Lower leg skin (tissue), 4 donors: ENCODE data around the gene RPS6KC1. TPM values are rescaled to one million over a fixed set of nuclear protein-coding genes. Genes with fewer than 3 reads are reported as not detected.
"Not testable (repeated sequence)": the region's sequence is repeated elsewhere in the genome, so short reads cannot be mapped to it uniquely, and the experiment has no call there.

Experiments used
- DNase-seq, 2 donors: peaks; one replicate each; pipeline ENCODE4 v3.0.0-alpha.2; 2019; ENCODE audit warnings: low spot score in 2 of 2
- H3K4me3 ChIP-seq: fragments of 200-600 bp; sonication (generic); 2 replicates; pipeline ENCODE4 v1.5.1; 2017; ENCODE audit warnings: mild to moderate bottlenecking, low read depth; ENCODE audit not compliant: poor library complexity, severe bottlenecking
- POLR2A ChIP-seq, 2 donors: fragments of 450-650 bp; IDR thresholded peaks; one replicate each; pipeline ENCODE4 v1.6.1; 2016 to 2017; ENCODE audit warnings: antibody characterized with exemption in 2 of 2, mild to moderate bottlenecking in 1 of 2, moderate library complexity in 1 of 2
- WGBS, 2 donors: methylation state at CpG; one replicate each; pipeline ENCODE4 v1.1.5; 2018; 5-methylcytosine and 5-hydroxymethylcytosine counted together
- intact Hi-C: fragments of 100-400 bp; cut with DNase I; formaldehyde crosslinking; loops from one replicate; pipeline ENCODE4 v1.15.0; 2023; ENCODE audit warnings: low total_unique reads
- total RNA-seq, 4 donors: library from RNA; depleted of rRNA; stranded (reverse); fragments of >200 nt; gene quantifications; one replicate each; pipeline ENCODE4 v1.1.0, GENCODE V29; 2016
- TF ChIP-seq, protein P1 (sequence below), 3 donors: fragments of 450-650 bp; IDR thresholded peaks; one replicate each; pipeline ENCODE4 v1.5.1; 2016; ENCODE audit warnings: antibody characterized with exemption in 3 of 3, mild to moderate bottlenecking in 3 of 3, moderate library complexity in 2 of 3

RPS6KC1 gene
- total RNA-seq, 4 donors from 2014 or later, result 7.6 to 15.5 (median 10.6) TPM

DNA sequence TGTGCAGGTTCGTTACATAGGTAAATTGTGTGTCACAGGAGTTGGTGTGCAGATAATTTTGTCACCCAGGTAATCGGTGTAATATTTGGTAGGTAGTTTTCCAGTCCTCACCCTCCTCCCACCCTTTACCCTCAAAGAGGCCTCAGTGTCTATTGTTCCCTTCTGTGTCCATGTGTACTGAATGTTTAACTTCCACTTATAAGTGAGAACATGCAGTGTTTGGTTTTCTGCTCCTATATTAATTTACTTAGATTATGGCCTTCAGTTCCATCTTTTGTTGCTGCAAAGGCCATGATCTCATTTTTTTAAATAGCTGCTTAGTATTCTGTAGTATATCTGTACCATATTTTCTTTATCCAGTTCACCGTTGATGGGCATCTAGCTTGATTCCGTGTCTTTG is 87.3 kb downstream of the RPS6KC1 start:
- intact Hi-C loops, result no loop called here

DNA sequence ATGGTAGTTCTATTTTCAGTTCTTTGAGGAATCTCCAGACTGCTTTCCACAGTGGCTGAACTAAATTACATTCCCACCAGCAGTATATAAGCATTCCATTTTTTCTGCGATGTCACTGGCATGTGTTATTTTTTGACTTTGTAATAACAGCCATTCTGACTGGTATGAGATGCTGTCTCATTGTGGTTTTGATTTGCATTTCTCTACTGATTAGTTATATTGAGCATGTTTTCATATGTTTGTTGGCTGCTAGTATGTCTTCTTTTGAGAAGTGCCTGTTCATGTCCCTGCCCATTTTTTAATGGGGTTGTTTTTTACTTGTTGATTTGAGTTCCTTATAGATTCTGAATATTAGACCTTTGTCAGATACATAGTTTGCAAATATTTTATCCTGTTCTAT is 87.9 kb downstream of the RPS6KC1 start:
- no peak for TF ChIP-seq POLR2A (IDR thresholded peaks at IDR 0.05)
- TF ChIP-seq, protein P1, sequence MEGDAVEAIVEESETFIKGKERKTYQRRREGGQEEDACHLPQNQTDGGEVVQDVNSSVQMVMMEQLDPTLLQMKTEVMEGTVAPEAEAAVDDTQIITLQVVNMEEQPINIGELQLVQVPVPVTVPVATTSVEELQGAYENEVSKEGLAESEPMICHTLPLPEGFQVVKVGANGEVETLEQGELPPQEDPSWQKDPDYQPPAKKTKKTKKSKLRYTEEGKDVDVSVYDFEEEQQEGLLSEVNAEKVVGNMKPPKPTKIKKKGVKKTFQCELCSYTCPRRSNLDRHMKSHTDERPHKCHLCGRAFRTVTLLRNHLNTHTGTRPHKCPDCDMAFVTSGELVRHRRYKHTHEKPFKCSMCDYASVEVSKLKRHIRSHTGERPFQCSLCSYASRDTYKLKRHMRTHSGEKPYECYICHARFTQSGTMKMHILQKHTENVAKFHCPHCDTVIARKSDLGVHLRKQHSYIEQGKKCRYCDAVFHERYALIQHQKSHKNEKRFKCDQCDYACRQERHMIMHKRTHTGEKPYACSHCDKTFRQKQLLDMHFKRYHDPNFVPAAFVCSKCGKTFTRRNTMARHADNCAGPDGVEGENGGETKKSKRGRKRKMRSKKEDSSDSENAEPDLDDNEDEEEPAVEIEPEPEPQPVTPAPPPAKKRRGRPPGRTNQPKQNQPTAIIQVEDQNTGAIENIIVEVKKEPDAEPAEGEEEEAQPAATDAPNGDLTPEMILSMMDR (IDR thresholded peaks at IDR 0.05), result no peak
- 73 to 74% methylated on average over 1 of the region's 1 CpG for WGBS, 2 donors
- intact Hi-C loops, result no loop called here

More for the DNA sequence above, 87.3 kb downstream of the RPS6KC1 start:
- WGBS, 2 donors, result 95% methylated on average over 4 of the region's 4 CpGs
- TF ChIP-seq, protein P1 (IDR thresholded peaks at IDR 0.05), result no peak
- TF ChIP-seq POLR2A (IDR thresholded peaks at IDR 0.05), result no peak
- no peak overlapping the region for H3K4me3 ChIP-seq
- no peak for DNase-seq

DNA sequence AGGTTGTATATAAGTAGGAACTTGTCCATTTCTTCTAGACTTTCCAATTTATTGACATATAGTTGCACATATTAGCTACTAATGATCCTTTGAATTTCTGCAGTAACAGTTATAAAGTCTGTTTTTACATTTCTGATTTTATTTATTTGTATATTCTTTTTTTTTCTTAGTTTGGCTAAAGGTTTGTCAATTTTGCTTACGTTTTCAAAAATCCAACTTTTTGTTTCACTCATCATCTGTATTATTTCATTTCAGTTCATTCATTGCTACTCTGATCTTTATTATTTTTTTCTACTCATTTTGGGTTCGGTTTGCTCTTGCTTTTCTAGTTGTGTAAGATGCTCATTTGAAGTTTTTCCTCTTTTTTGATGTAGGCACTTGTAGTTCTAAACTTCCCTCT is 97.9 kb downstream of the RPS6KC1 start:
- DNase-seq, result no peak
- intact Hi-C loops, result no loop called here
- H3K4me3 ChIP-seq, result no peak overlapping the region
- 95 to 96% methylated on average over 2 of the region's 2 CpGs for WGBS, 2 donors
- TF ChIP-seq POLR2A (IDR thresholded peaks at IDR 0.05), result no peak
- TF ChIP-seq, protein P1 (IDR thresholded peaks at IDR 0.05), result no peak

More for the DNA sequence above, 87.9 kb downstream of the RPS6KC1 start:
- DNase-seq, result no peak
- H3K4me3 ChIP-seq, result no peak overlapping the region

DNA sequence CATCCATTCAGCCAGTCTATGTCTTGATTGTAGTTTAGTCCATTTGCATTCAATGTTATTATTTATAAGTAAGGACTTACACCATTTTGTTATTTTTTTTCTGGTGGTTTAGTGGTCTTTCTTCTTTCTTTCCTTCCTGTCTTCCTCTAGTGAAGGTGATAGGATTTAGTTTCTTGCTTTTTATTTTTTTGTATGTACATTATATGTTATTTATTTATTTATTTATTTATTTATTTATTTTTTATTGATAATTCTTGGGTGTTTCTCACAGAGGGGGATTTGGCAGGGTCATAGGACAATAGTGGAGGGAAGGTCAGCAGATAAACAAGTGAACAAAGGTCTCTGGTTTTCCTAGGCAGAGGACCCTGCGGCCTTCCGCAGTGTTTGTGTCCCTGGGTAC is 99.0 kb downstream of the RPS6KC1 start:
- intact Hi-C loops, H3K4me3 ChIP-seq, DNase-seq: not testable (repeated sequence)
- WGBS, 2 donors, result no CpG with 5 or more reads among the region's 2 CpGs

DNA sequence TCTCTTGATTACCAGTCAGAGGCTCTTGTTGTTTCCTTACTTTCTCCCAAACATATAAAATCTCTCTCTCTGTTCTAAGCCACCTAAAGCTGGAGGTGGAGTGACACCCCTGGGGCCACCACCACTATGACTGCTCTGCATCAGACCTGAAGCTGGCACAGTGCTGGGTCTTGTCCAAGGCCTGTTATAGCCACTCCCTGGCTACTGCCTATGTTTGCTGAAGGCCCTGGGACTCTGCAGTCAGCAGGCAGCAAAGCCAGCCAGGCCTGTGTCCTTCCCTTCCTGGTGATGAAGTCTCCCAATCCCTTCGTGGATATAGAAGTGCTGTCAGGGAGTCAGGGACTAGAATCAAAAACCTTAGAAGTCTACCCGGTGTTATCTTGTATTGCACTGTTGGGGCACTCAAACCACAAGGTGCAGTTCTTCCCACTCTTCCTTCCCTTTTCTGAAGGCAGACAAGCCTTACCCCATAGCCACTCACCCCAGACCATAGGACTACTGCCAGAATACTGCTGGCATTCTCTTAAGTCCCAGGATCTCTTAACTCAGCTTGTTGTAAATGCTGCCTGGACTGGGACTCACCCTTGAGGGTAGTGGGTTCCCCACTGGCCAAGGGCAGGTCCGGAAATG is 103.1 kb downstream of the RPS6KC1 start:
- no peak overlapping the region for H3K4me3 ChIP-seq
- no peak for DNase-seq
- WGBS, 2 donors, result 80 to 84% methylated on average over 3 of the region's 3 CpGs
- TF ChIP-seq, protein P1 (IDR thresholded peaks at IDR 0.05), result no peak
- TF ChIP-seq POLR2A (IDR thresholded peaks at IDR 0.05), result no peak
- intact Hi-C loops, result no loop called here

DNA sequence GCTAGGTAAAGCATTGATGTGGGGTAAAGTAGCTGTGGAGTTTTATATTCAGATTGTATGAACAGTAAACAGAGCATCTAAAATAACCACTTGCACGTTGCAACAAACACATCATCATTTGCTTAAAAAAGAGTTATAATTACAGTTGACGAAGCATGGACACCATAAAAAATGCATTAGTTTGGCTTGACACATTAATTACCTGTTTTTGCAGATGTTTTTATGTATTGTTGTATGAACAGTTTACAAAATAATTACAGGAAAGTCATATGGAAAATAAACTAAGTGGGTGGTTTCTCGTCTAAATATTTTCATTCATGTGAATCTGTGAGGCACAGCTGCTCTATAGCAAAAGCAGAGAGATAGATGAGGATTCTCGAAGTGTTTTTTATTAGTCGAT is 108.3 kb downstream of the RPS6KC1 start:
- H3K4me3 ChIP-seq, result no peak overlapping the region
- TF ChIP-seq, protein P1 (IDR thresholded peaks at IDR 0.05), result no peak
- no peak for TF ChIP-seq POLR2A (IDR thresholded peaks at IDR 0.05)
- intact Hi-C loops, result no loop called here
- WGBS, 2 donors, result 78 to 81% methylated on average over 5 of the region's 5 CpGs
- no peak for DNase-seq

DNA sequence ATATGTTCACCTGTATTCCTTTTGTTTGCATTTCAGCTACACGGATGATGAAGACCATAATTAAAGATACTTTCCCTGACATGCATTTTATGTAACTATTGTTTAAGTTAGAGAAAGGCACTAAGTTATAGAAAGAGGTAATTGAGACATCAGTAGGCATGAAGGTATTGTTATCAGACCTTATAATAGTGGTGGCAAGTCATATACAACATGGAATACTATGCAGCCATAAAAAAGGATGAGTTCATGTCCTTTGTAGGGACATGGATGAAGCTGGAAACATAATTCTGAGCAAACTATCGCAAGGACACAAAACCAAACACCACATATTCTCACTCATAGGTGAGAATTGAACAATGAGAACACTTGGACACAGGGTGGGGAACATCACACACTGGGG is 109.4 kb downstream of the RPS6KC1 start:
- H3K4me3 ChIP-seq, intact Hi-C loops: not testable (repeated sequence)
- WGBS, 2 donors, result 99 to 100% methylated on average over 2 of the region's 2 CpGs

More for the DNA sequence above, 109.4 kb downstream of the RPS6KC1 start:
- not testable (repeated sequence) for DNase-seq
